IPS-18c (cell line): ENCODE measurements around the gene ZC3H8.
"Not testable (repeated sequence)": the region's sequence is repeated elsewhere in the genome, so short reads cannot be mapped to it uniquely, and the experiment has no call there.

Experiments used
- H3K4me3 ChIP-seq: 2 replicates; pipeline ENCODE4 v1.7.0; 2013; ENCODE audit warnings: low read depth, mild to moderate bottlenecking, low read length, moderate library complexity; ENCODE audit not compliant: insufficient read depth
- H3K9me3 ChIP-seq: one replicate; pipeline ENCODE4 v1.6.1; 2013; ENCODE audit warnings: mild to moderate bottlenecking, low read length, moderate library complexity; ENCODE audit not compliant: control insufficient read depth, insufficient read depth

The ZC3H8 gene

DNA sequence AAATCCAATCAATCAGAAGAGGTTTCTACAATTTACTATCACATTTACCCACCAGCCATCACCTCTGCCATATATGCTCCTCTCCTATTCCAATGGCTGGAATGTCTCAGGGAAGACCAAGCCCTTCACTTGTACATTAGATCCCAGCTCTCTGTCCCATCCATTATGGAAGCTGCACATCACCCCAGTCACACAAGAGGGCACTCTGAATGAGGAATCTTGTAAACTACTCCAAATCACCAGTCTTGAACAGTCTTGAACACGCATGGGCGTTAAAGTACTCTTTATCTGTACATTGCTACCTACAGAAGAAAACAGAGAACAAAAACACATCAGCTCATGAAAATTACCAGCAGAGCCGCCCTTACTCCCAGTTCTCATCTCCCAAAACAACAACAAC lies 38.7 kb downstream of the ZC3H8 start:
- H3K4me3 ChIP-seq, result no peak overlapping the region
- H3K9me3 ChIP-seq, result no peaks in the 10 kb centered on the region

DNA sequence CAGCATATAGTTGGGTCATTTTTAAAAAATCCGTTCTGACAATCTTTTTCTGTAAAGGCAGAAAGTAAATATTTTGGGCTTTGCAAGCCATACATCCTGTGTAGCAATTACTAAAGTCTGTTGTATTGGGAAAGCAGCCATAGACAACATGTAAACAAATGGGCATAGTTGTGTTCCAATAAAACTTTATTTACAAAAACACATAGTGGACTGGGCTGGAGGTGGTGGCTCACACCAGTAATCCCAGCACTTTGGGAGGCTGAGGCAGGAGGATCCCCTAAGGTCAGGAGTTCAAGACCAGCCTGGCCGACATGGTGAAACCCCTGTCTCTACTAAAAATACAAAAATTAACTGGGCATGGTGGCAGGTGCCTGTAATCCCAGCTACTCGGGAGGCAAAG lies 46.9 kb downstream of the ZC3H8 start:
- H3K4me3 ChIP-seq, H3K9me3 ChIP-seq: not testable (repeated sequence)

DNA sequence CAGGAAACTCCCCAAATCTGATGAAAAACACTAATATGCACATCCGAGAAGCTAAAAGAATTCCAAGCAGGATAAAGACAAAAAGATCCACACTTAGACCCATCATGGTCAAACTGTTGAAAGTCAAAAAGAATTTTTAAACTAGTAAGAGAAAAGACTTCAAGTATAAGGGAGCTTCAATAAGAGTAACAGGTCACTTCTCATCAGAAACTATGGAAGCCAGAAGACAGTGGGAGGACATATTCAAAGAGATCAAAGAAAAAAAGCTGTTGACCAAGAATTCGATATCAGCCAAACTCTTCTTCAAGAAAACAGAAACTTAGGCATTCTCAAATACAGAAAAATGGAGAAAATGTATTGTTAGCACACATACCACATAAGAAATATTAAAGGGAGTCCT lies 50.4 kb downstream of the ZC3H8 start:
- Histone ChIP-seq H3K4me3 (no peak overlapping the region), H3K9me3 (no peaks in the 10 kb centered on the region)

DNA sequence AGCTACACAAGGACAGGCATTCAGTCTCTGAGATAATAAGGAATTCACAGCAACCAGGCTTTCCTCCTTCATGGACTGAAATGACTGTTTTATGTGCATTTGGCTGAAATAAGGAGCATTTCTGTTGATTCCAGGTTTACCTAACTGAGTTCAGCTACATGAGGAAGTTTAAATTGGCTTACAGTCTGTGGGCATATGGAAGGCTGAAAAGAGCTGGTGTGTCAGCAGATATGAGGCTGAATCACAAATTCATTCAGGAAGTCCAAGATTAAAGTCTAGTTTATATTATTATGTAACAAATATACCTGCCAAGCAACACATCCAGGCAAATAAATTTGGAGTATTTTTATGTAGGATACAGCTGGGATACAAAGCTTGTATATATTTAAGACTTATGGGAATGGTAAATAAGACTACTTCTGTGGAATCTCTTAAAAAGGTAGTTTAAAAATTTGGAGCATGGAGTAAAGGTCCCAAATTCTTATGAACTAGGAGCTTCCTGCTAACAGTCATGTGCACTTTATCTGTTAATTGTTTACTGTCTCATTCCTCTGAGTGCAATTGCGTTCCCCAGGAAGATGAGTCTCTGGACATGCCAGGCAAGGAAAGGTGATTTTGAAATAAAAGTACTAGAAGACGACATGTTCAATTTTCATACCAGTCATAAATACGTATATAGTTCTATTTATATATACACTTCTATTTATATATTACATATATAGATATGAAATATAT lies 53.0 kb downstream of the ZC3H8 start:
- Histone ChIP-seq H3K9me3 (no peaks in the 10 kb centered on the region), H3K4me3 (no peak overlapping the region)

DNA sequence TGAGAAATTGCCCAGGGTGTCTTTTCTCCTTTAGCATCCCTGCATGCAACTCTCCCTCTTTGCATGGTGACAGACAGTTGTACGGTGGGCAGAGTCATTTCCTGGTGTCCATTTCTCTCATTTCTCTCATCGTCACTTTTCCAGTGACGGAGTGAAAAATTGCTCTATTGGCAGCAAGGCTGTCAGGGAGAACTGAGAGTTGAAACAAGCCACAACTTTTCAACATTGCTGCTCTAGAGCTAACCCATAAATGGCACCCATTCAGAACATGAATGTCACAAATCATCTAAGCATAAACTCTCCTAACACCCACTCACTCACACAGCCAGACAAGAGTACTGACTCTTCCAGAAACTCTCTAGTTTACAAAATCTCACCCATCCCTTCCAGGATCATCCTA lies 55.7 kb downstream of the ZC3H8 start:
- Histone ChIP-seq H3K9me3 (no peaks in the 10 kb centered on the region), H3K4me3 (no peak overlapping the region)

DNA sequence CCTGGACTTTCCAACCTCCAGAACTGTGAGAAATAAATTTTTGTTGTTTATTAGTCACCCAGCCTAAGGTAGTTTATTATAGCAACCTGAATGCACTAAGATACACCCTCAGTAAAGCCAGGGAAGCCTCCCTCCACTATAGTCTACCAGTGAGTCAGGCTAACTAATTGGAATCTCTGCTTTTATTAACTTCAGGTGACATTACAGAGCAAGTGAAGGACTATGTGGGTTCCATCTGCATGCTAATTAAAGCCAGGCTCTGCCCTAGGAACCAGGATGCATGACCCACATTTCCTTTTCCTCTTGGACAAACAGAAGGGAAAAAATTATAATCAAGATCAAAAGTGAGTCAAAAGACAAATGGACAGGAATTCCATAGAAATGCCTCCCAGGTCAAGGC lies 56.1 kb downstream of the ZC3H8 start:
- Histone ChIP-seq H3K4me3 (no peak overlapping the region), H3K9me3 (no peaks in the 10 kb centered on the region)

DNA sequence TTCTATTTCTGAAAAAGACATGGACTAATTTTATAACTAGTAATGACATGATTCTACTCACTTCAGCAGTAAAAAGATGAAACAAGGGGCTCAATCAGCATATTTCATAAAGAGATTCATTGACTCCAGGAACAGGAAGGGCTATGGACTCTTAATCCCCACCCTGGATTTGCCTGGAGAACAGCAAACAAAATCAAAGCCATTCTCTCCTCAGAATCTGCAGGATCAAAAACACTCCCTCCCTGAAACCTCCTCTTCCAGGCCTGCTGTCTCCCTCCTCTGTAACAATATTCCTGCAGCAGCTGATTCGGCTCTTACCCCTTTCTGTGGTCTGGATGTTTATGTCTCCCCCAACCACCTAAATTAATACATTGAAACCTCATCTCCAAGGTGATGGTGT lies 57.0 kb downstream of the ZC3H8 start:
- Histone ChIP-seq H3K9me3 (no peaks in the 10 kb centered on the region), H3K4me3 (no peak overlapping the region)

DNA sequence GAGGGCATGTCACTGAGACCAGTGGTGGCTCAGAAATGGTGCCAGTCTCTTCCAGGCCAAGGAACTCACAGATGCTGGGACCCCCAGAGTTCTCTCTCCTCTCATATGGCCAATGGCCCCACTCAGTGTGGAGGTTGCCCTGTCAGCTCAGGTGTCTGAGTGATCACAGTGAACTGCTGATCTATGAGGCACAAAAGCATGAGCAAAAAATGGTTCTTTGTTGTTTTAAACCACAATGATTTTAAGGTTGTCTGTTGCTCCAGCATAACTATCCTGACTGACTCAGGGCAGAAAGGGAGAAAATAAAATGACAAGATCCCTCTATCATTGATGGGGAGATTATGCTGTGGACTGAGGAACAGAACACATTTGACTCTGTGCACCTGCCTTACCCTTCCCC lies 58.9 kb downstream of the ZC3H8 start:
- H3K4me3 ChIP-seq, result no peak overlapping the region
- no peaks in the 10 kb centered on the region for H3K9me3 ChIP-seq

DNA sequence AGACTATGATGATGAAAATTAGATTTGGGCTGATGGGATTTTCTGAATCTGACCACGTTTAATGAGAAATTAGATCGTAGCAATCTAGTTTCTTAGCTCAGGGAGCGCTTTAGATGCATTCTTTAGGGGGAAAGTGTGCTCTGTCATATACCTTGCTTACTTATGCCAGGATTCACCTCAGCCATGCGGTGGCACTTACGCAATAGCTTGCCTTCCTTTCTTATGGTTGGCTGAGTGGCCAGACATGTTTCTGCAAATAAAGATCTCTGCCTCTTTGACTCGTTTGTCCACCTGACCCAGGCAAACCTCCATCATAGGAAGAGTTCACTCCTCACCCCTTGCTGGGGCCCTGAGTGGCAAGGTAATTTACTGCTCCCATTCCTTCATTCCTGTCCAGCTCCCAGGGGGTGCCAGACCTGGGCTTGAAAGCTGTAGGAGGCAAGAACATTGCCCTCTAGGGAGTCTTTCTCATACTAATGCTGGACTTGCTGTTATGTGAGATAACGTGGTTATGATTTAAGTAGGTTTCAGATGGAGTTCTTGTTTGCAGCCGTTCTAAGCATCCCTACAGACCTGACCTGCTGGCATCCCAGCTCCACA lies 59.6 kb downstream of the ZC3H8 start:
- Histone ChIP-seq H3K9me3 (no peaks in the 10 kb centered on the region), H3K4me3 (no peak overlapping the region)

DNA sequence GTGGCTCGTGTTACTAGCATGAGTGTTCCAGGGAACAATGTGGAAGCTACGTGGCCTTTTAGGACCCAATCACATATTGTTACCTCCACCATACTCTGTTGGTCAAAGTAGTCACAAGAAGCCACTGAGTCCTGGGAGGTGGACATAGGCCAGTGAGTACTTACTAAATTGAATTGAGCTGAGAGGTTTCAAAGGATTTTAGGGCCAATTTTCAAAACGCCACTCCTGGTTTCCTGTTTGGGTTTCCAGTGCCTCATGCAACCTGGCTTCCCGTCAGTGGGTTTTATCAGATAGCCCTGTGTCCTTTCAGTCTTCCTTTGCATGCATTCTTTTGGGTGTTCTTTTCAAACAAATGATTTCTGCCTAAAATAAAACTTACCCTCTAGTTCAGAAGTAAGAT lies 60.4 kb downstream of the ZC3H8 start:
- Histone ChIP-seq H3K4me3 (no peak overlapping the region), H3K9me3 (no peaks in the 10 kb centered on the region)

DNA sequence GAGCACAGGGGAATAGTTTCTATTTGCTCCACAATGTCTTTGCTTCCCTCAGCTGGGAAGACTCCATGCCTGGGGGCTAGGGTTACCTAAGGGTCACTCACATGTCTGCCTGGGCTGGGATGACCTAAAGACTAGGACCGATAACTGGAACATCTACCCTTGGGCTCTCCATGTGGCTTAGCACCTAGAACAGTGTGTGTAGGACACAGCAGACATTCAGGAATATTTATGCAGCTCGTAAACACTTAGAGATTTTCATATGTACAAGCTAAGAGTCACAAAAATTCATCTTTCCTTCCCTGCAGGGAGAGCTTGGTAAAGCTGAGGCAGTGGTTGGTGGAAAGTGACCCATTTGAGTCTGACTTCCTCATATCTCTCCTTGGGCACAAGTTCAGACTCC lies 60.8 kb downstream of the ZC3H8 start:
- H3K9me3 ChIP-seq, result no peaks in the 10 kb centered on the region
- no peak overlapping the region for H3K4me3 ChIP-seq

DNA sequence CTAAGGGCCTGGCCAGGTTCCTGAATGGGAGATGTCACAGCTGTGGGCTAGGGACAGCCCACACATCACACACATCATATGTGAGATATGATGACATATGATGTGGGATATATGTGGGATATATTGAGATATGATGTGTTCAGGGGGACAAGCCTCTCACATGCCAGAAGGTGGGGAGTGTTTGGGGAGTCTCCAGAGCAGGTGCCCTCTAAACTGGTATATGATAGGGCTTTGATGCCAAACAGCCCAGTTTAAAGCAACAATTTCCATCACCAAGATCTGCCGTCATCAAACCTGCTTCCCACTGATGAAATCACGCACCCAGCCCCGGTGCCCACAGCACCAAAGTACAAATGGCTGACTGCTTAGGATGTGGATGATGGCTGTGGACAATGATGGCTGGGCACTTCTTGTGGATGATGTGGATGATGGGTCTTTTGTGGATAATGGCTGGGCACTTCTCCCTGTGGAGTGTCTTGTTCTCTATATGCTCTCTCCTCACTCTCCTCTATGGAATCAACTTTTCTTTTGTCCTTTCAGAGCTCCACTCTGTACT lies 65.8 kb downstream of the ZC3H8 start:
- peaks cover 2% of the 10 kb centered on the region for H3K9me3 ChIP-seq
- no peak overlapping the region for H3K4me3 ChIP-seq

DNA sequence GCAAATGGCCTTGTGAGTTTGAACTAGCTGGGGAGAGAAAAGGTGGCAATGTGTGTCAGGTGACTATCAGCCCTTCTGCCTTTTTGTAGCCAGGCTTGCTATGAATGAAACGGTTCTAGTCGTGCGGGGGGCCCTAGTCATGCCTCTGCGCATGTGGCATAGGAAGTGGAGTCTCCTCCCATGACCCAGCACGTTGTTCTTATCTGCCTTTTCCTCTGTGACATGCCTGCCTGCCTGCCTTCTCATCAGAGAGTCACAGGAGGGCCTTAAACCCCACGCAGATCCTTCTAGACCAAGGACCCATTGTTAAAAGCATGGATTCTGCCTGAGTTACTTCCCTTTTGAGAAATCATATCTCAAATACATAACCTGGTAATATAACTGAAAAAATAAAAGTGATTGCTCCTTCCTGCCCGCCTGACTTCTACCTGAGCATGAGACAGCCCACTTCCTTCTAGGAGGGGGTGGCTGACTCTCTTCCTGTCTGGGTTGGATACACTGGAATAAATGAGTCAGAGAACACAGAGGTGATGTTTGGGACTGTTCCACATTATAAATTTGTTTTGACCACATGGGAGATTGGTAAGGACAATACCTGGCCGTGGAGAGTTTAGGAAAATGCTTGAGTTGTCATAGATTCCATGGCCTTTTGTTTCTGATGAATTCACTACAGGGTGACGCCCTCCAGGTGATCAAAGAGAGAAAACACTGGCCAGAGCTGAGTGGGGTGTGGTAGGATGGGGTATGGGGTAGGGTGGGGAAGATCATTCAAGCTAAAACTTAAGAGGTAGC lies 66.8 kb downstream of the ZC3H8 start:
- no peak overlapping the region for H3K4me3 ChIP-seq

DNA sequence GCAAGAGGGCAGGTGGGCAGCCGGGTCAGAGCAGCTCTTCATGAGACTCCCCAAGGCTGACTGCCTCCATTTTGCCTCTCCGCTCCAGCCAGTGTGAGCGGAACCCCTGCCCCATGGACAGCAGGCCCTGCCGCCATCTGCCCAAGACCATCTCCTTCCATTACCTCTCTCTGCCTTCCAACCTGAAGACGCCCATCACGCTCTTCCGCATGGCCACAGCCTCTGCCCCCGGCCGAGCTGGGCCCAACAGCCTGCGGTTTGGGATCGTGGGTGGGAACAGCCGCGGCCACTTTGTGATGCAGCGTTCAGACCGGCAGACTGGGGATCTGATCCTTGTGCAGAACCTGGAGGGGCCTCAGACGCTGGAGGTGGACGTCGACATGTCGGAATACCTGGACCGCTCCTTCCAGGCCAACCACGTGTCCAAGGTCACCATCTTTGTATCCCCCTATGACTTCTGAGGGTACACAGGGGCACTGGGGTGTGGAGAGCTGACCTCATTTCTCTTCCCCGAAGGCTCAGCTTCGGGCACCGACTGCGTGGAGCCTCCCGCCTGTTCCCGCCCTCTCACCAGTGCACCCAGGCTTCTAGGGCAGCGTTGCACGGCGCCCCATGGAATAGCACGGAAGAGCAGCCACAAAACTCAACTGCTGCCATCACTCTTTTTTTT lies 67.7 kb downstream of the ZC3H8 start:
- H3K9me3 ChIP-seq, result peaks cover 4% of the 10 kb centered on the region
- H3K4me3 ChIP-seq, result no peak overlapping the region

More for the DNA sequence above, 66.8 kb downstream of the ZC3H8 start:
- H3K9me3 ChIP-seq, result peaks cover 2% of the 10 kb centered on the region

DNA sequence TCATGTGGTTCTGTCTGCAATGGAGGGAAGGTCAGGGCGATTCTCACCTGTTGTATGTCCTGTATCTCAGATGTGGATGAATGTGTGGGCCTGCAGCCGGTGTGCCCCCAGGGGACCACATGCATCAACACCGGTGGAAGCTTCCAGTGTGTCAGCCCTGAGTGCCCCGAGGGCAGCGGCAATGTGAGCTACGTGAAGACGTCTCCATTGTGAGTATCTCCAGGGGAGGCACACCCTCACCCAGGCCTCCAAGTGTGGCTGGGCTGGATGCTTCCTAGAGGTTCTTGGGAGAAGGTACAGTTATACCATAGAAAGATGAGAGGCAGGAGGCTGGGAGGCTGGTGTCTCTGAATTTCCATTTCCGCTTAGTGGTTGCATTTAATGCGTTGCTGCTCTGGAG lies 69.7 kb downstream of the ZC3H8 start:
- H3K9me3 ChIP-seq, result peaks cover 4% of the 10 kb centered on the region
- H3K4me3 ChIP-seq, result no peak overlapping the region

DNA sequence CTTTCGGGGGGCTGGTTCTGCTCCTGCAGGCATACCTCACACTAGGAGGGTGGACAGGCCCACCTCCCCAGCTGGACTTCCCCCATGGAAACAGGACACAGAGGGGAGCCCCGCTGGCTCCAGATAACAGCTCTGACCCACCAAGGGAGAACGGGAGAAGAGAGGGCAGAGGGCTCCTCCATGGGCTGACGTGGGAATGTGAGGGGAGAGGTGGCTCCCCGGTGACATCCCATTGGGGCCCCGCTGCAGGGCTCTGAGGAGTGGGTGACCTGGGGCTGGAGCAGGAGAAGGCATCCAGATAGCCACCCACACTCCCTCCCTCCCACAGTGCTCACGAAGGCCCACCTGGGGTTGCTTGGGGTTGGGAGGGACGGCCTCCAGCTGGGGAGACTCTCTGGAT lies 70.7 kb downstream of the ZC3H8 start:
- Histone ChIP-seq H3K4me3 (no peak overlapping the region), H3K9me3 (peaks cover 4% of the 10 kb centered on the region)

DNA sequence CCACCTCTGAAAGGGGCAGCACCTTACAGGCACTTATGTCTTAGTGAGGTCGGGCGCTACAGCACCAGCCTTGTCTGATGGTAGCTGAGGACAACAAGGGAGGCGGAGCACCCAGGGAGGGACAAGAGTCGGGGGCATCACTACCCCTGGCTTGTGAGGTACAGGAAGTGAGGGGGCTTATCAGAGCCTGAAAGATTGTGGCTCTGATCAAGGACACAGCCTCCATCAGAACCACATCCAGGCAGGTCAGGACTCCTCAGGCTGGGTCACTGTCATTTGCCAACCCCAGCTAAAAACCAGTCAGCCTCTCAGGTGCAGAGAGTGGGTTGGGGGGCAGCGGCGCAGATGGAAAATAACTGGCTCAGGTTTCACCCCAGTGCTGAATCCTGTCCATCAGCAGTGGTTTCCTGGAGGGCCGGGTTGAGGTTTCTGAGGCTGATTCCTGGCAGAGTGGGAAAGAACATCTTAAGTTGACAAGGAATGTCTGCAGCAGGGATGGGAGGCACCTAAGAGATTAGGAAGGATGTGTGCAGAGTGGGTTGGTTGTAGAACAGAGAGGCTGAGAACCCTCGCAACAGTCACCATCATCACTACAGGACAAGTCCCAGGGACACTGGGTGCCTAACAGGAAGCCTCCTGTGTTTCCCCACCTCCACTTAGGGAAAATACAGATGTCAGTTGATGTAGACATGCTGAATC lies 71.4 kb downstream of the ZC3H8 start:
- H3K9me3 ChIP-seq, result peaks cover 4% of the 10 kb centered on the region
- H3K4me3 ChIP-seq, result no peak overlapping the region
